Activated naive CD8-positive, alpha-beta T cell treated with anti-CD3 and anti-CD28 coated beads for 36 hours (primary cell): ENCODE results near the gene WFDC2. TPM values are rescaled to one million over a fixed set of nuclear protein-coding genes. Genes with fewer than 3 reads are reported as not detected.

Experiments used
- DNase-seq: peaks from one replicate; pipeline ENCODE4 v3.0.0; 2021
- H3K27ac Mint-ChIP-seq: one replicate; pipeline ENCODE4 v1.8.0; 2022; ENCODE audit warnings: mild to moderate bottlenecking, moderate library complexity, mixed read lengths
- H3K27me3 Mint-ChIP-seq: one replicate; pipeline ENCODE4 v1.8.0; 2022; ENCODE audit warnings: mild to moderate bottlenecking, mixed read lengths
- H3K36me3 Mint-ChIP-seq: one replicate; pipeline ENCODE4 v1.8.0; 2021; ENCODE audit warnings: mild to moderate bottlenecking, mixed read lengths
- H3K4me1 Mint-ChIP-seq: one replicate; pipeline ENCODE4 v1.8.0; 2021; ENCODE audit warnings: mixed read lengths
- H3K4me3 Mint-ChIP-seq: one replicate; pipeline ENCODE4 v1.8.0; 2022; ENCODE audit warnings: mild to moderate bottlenecking, moderate library complexity, mixed read lengths
- H3K9me3 Mint-ChIP-seq: one replicate; pipeline ENCODE4 v1.8.0; 2022; ENCODE audit warnings: mixed read lengths
- total RNA-seq, 2 experiments: library from RNA; stranded (reverse); gene quantifications; one replicate each; pipeline ENCODE4 v1.2.3, GENCODE V29; 2021

WFDC2 gene
- total RNA-seq, 2 experiments from 2014 or later, result 0.98 TPM; not detected in 1

DNA sequence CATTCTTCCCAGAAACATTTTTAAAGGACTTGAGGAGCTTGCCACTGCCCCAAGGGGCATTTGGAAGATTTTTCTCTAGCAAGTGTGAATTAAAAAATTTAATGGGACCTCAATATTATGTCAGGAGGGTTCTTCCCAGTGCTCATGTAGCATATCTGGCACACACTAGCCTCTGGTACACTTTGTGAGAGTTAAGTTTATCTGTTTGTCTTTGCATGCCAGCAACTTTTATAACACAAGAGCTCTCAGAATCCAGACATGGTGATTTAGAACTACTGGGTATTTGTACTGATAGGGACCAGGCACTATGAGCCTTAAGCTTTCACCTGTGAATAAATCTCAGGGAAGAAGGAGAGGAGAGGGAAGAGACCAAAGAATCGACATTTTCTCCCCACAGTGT lies 33.0 kb downstream of the WFDC2 start:
- peaks cover 57% of the 10 kb centered on the region for H3K27me3 Mint-ChIP-seq
- no peaks in the 10 kb centered on the region for H3K9me3 Mint-ChIP-seq
- H3K4me3 Mint-ChIP-seq, result no peak overlapping the region
- no peak overlapping the region for H3K27ac Mint-ChIP-seq
- peaks cover 7% of the 10 kb centered on the region for H3K4me1 Mint-ChIP-seq
- H3K36me3 Mint-ChIP-seq, result no peaks in the 10 kb centered on the region
- no peak for DNase-seq

DNA sequence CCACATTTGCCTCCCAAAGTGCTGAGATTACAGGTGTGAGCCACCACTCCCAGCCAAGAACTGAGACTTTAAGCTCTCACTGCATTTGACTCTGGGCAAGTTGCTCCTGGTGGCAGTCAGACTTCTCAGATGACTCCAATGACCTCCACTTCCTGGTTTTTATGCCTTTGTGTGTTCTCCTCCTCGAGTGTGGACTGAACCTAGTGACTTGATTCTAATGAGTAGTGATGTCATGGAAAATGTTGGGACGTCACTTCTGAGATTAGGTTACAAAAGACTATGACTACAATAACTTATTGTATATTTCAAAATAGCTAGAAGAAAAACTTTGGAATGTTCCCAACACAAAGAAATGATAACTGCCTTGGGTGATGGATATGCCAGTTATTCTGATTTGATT lies 33.9 kb downstream of the WFDC2 start:
- Mint-ChIP-seq H3K36me3 (no peaks in the 10 kb centered on the region), H3K27ac (no peak overlapping the region), H3K9me3 (no peaks in the 10 kb centered on the region), H3K4me1 (peaks cover 15% of the 10 kb centered on the region), H3K4me3 (no peak overlapping the region), H3K27me3 (peaks cover 61% of the 10 kb centered on the region)
- no peak for DNase-seq

DNA sequence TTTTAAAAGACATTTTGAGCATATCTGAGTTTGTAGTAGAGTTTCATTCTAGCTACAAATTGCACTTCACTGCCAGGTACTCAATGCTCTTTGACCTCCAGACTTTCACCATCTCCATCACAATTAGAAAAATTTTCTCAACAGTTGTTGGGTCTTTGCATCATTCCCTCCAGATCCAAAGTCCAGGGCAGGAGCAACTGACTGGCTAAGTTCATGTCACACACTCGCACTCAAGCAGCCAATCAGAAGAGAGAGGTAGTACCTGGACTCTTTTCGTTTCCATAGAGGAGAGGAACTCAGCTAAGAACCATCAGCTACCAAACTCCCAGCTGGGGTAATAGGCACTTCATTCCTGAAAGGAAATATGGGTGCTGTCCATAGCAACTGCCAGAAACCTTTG lies 36.8 kb downstream of the WFDC2 start:
- Mint-ChIP-seq H3K36me3 (no peaks in the 10 kb centered on the region), H3K4me1 (peaks cover 15% of the 10 kb centered on the region), H3K9me3 (no peaks in the 10 kb centered on the region)

DNA sequence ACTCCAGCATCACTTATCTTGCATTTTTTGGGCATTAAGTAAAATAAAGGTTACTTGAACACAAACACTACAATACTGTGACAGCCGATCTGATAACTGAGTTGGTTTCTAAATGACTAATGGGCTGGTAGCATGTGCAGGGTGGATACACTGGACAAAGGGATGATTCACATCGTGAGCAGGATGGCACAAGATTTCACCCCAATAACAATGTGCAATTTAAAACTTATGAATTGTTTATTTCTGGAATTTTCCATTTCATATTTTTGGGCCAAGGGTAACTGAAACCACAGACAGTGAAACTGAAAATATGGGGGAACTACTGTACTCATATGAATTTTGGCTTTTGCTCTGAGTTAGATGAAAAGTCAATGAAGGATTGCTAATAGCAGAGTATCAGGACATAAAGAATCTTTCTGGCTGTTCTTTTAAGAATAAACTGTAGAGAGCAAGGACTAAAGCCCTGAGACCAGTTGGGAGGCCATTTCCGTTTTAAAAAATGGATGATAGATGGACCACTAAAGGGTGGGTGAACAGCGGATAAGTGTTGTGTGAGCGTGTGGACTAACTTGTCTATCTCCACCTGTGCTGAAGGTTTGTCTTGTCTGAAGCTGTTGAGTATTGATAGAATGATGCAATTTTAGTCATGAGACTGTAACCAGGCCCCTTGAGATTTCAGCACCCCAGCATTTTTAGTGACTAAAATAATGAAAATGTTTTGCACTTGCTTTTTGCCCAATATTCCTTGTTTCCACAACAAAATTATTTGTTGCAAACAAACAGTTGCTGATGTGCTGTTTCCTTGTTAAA lies 37.7 kb downstream of the WFDC2 start:
- no peak for DNase-seq
- H3K27ac Mint-ChIP-seq, result no peak overlapping the region
- H3K4me1 Mint-ChIP-seq, result peaks cover 15% of the 10 kb centered on the region
- peaks cover 53% of the 10 kb centered on the region for H3K27me3 Mint-ChIP-seq
- no peaks in the 10 kb centered on the region for H3K36me3 Mint-ChIP-seq
- no peaks in the 10 kb centered on the region for H3K9me3 Mint-ChIP-seq
- no peak overlapping the region for H3K4me3 Mint-ChIP-seq

More for the DNA sequence above, 36.8 kb downstream of the WFDC2 start:
- H3K27ac Mint-ChIP-seq, result no peak overlapping the region
- no peak for DNase-seq
- H3K4me3 Mint-ChIP-seq, result no peak overlapping the region
- peaks cover 59% of the 10 kb centered on the region for H3K27me3 Mint-ChIP-seq

DNA sequence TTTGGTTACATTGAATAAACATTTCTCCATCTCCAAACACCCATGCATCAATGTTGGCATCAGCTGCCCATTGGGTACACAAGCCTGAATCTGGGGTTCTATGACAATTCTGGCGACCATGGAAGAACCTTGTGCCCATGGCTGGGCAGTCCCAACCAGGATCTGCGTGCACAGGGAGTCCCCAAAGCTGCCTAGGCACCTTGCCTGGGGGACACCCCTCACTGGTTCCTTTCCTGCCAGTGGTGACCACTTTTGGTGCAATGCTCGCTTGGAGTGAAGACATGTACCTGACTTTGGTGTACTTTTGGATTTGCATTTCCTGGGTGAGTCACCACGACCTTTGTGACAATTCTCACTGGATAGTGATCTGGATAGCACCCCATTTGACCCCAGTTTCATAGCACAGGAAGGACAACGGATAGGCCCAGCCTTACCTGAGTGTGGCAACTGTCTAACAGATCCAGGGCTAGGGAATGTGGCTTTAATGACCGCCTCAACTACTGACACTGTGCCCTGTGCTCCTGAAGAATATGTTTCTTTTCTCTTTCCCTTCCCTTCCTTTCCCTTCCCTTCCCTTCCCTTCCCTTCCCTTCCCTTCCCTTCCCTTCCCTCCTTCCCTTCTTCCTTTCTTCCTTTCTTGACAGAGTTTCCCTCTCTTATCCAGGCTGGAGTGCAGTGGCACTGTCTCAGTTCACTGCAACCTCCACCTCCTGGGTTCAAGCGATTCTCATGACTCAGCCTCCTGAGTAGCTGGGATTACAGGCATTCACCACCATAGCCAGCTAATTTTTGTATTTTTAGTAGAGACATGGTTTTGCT lies 38.7 kb downstream of the WFDC2 start:
- peak; percentile 5 for DNase-seq
- no peaks in the 10 kb centered on the region for H3K9me3 Mint-ChIP-seq
- H3K4me3 Mint-ChIP-seq, result no peak overlapping the region
- no peak overlapping the region for H3K27ac Mint-ChIP-seq
- no peaks in the 10 kb centered on the region for H3K36me3 Mint-ChIP-seq
- peaks cover 15% of the 10 kb centered on the region for H3K4me1 Mint-ChIP-seq
- peaks cover 59% of the 10 kb centered on the region for H3K27me3 Mint-ChIP-seq

DNA sequence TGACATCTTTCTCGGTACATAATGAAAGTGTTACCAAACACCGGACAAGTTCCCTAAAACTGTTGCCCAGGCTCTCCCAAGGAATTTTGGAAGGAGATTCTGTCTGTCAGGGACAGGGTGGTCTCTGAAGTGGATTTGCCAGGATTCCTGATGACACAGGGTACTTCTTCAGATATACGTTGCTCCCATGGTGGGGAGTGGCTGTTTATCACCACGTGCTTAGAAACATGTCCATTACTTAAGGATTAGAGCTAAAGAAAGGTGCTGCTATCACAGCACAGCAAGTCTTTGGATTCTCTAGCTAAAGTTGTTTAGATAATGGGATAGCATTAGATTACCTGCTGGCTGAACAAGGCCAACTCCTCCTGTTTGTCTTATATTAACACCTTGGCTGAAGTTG lies 39.5 kb downstream of the WFDC2 start:
- H3K4me3 Mint-ChIP-seq, result no peak overlapping the region
- H3K27ac Mint-ChIP-seq, result no peak overlapping the region
- DNase-seq, result no peak
- no peaks in the 10 kb centered on the region for H3K36me3 Mint-ChIP-seq
- H3K4me1 Mint-ChIP-seq, result peaks cover 15% of the 10 kb centered on the region
- H3K27me3 Mint-ChIP-seq, result peaks cover 59% of the 10 kb centered on the region
- H3K9me3 Mint-ChIP-seq, result no peaks in the 10 kb centered on the region

DNA sequence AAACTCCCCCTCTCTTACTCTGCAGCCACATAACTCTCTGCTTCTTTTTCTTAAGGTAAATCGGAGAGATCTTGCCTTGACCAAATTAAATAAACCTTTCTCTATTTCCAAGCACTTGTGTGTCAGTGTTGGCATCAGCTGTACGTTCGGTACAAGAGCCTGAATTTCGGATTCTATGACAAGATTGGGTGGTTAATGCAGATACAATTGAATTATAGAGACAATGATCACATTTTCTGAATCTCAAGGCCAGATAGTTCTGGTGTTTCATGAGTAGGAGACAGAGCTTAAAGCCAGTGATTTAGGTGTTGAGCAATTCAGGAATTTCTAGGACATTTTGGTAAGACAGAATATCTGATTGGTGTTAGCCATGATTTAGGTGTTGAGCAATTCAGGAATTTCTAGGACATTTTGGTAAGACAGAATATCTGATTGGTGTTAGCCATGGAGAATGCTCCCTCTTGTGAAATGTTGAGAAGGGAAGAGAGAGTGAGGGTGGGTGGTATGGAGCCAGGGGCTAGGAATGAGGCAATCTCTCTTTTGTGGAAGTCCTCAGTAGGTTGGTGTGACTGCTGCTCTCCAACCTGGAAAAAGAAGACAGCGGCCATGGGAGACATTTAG lies 40.8 kb downstream of the WFDC2 start:
- H3K27ac Mint-ChIP-seq, result no peak overlapping the region
- no peak for DNase-seq
- no peaks in the 10 kb centered on the region for H3K36me3 Mint-ChIP-seq
- H3K4me1 Mint-ChIP-seq, result peaks cover 15% of the 10 kb centered on the region
- no peak overlapping the region for H3K4me3 Mint-ChIP-seq
- H3K27me3 Mint-ChIP-seq, result peaks cover 55% of the 10 kb centered on the region
- no peaks in the 10 kb centered on the region for H3K9me3 Mint-ChIP-seq

DNA sequence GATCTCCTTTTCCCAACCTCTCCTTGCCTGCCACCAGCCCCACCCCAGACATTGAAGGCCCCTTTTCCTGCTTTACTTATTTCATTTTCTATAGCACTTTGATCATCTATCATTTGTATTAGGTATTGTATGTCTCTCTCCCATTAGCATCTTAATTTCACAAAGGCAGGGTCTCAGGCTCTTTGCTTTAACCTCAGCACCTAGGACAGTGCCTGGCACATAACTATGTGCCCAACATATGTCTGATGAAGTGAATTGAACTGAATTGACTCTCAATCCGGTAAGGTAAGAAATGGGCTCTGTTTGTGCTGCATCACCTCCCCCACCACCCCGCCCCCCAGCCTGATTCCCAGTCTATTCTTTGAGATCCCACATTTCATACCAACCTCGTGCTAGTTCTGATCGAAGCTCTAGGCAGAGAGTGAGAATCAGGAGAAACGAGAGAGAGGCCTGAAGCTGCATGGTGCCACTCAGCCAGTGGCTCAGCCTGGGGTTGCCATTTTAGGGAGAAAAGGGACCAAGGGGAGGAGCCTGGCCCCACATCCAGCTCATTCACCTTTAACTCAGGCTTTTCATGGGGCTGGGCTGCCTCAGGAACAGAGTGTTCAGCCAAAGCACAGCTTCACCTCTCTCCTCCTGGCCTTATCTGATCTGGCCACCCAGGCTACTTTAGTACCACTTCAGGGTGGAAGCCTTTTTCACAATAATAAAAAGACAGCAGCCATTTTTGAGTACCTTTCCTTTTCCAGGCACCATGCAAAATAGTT lies 45.8 kb downstream of the WFDC2 start, which contains the start of gene SPINT3:
SPINT3 (minus strand) TSS at position 476 of the 767 bp plus-strand sequence; CDS start at position 462, 14 bp downstream.
- Mint-ChIP-seq H3K27ac (no peak within 1 kb of the TSS), H3K27me3 (peaks cover 38% of the 10 kb centered on the region), H3K9me3 (no peaks in the 10 kb centered on the region), H3K36me3 (no peaks in the 10 kb centered on the region), H3K4me1 (no peaks in the 10 kb centered on the region), H3K4me3 (no peak within 1 kb of the TSS)
- no peak for DNase-seq

DNA sequence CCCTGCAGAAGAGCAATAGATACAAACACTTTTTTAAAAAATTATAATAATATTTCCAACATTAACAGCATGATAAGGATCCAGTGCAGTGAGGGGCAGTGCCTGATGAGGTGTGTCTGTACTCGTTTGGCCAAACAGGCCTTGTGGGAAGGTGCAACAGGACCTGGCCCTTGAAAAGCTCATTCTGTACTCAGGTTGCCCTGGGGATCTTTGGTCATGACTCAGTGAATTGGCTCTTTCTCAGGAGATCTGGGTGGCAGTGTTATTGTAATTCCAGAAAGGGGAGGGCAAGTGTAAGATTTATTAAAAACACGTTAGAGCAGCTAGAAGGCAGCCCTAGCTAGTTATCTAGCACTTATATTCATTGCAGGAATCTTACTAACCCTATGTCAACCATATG lies 48.7 kb downstream of the WFDC2 start:
- no peak overlapping the region for H3K4me3 Mint-ChIP-seq
- no peak for DNase-seq

DNA sequence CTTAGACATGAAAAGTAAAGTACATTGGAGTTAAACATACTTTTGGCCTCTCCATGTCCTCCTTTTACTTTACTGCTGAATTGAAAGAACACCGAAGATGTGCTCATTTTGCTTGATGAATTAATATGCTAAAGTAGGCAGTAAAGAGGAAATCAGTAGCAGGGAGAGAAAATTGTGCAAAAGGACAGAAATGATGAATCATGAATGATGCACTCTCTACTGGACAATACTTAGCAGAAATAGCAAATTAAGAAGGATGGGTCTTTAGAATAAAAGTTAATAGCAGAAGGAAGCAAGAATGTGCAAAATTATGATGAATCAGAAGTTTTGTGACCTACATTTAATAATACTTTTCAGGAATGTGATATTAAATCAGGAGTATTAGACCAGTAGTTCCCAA lies 54.3 kb downstream of the WFDC2 start:
- Mint-ChIP-seq H3K9me3 (no peaks in the 10 kb centered on the region), H3K4me3 (no peak overlapping the region), H3K36me3 (no peaks in the 10 kb centered on the region), H3K4me1 (no peaks in the 10 kb centered on the region), H3K27me3 (peaks cover 23% of the 10 kb centered on the region), H3K27ac (no peak overlapping the region)
- DNase-seq, result no peak

More for the DNA sequence above, 48.7 kb downstream of the WFDC2 start:
- Mint-ChIP-seq H3K9me3 (no peaks in the 10 kb centered on the region), H3K27ac (no peak overlapping the region), H3K27me3 (peaks cover 27% of the 10 kb centered on the region), H3K4me1 (no peaks in the 10 kb centered on the region), H3K36me3 (no peaks in the 10 kb centered on the region)

DNA sequence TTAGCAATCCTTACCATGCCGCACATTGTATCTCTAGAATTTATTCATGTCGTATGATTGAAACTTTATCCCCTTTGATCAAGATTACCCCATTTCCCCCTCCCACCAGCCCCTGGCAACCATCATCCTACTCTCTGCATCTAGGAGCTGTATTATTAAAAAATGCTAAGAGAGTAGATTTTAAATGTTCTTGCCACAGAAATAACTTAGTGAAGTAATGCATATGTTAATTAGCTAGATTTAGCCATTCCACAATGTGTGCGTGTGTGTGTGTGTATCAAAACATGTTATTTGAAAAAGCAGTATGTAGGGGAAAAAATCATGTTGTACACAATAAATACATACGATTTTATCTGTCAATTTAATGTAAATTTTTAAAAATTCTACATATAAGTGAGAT lies 57.7 kb downstream of the WFDC2 start:
- no peak for DNase-seq
- Mint-ChIP-seq H3K36me3 (no peaks in the 10 kb centered on the region), H3K4me3 (no peak overlapping the region), H3K9me3 (no peaks in the 10 kb centered on the region), H3K27me3 (peaks cover 35% of the 10 kb centered on the region), H3K27ac (no peak overlapping the region), H3K4me1 (no peaks in the 10 kb centered on the region)

Other genes with a start within 250 kb of the WFDC2 start
- gene SEMG2, start 248.4 kb upstream of the WFDC2 start, total RNA-seq, result not detected
- not detected for gene SLPI, start 215.2 kb upstream of the WFDC2 start, total RNA-seq
- not detected for gene RBPJL, start 162.9 kb upstream of the WFDC2 start, total RNA-seq
- 1 to 10 TPM in 1 of 2 experiments, under 1 TPM in 1; 0.64 to 1.1 TPM for gene MATN4, start 161.5 kb upstream of the WFDC2 start, total RNA-seq
- gene SDC4, start 121.3 kb upstream of the WFDC2 start, total RNA-seq, result 10 to 100 TPM; 24.6 to 25.5 TPM
- 10 to 100 TPM; 21.5 to 26.6 TPM for gene SYS1, start 106.6 kb upstream of the WFDC2 start, total RNA-seq
- gene TP53TG5, start 91.4 kb upstream of the WFDC2 start, total RNA-seq, result under 1 TPM; 0.40 to 0.41 TPM
- gene DBNDD2, start 61.5 kb upstream of the WFDC2 start, total RNA-seq, result 10 to 100 TPM; 18.1 to 20.1 TPM
- 10 to 100 TPM; 48.0 to 55.4 TPM for gene PIGT, start 53.6 kb upstream of the WFDC2 start, total RNA-seq
- gene SPINT3, start 45.9 kb downstream of the WFDC2 start, total RNA-seq, result not detected
- gene WFDC6, start 69.7 kb downstream of the WFDC2 start, total RNA-seq, result not detected
- gene EPPIN, start 77.6 kb downstream of the WFDC2 start, total RNA-seq, result not detected
- gene WFDC8, start 109.5 kb downstream of the WFDC2 start, total RNA-seq, result not detected
- gene WFDC10A, start 160.0 kb downstream of the WFDC2 start, total RNA-seq, result not detected
- not detected for gene WFDC9, start 161.5 kb downstream of the WFDC2 start, total RNA-seq
- gene WFDC11, start 200.5 kb downstream of the WFDC2 start, total RNA-seq, result not detected
- not detected for gene WFDC13, start 232.3 kb downstream of the WFDC2 start, total RNA-seq
- not detected for gene WFDC10B, start 235.3 kb downstream of the WFDC2 start, total RNA-seq